Measurements from ENCODE around the gene QDPR.

DNA sequence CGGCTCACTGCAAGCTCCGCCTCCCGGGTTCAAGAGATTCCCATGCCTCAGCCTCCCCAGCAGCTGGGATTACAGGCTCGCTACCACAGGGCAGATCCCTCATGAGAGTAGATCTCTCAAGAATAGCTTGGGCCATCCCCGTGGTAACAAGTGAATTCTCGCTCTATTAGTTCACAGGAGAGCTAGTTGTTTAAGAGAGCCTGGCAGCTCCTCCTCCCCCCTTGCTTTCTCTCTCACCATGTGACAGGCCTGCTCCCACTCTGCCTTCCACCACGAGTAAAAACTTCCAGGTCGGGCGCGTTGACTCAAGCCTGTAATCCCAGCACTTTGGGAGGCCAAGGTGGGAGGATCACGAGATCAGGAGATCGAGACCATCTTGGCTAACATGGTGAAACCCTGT, 34.8 kb upstream of the QDPR start:
- TF ChIP-seq POLR2AphosphoS5 (IDR thresholded peaks at IDR 0.05; ENCODE audit: borderline replicate concordance, low read depth, low read length): no peak
- TF ChIP-seq EZH2 (IDR thresholded peaks at IDR 0.05): no peak
- no peak for TF ChIP-seq FOXP2 (optimal IDR thresholded peaks at IDR 0.05; ENCODE audit: control extremely low read depth, extremely low read length, insufficient read depth)

All from SK-N-MC (cell line).